HepG2 (cell line): Measurements from ENCODE around the gene ZBTB32. TPM values are rescaled to one million over a fixed set of nuclear protein-coding genes. Genes with fewer than 3 reads are reported as not detected.
A peak's percentile ranks its signal among the peaks of the same experiment; 100 is the strongest.

ENCODE experiments used
- ATAC-seq: fragments of 200-7000 bp; cut with Tn5 transposase; 3 replicates; pipeline ENCODE4 v1.9.1; 2020; ENCODE audit warnings: mild to moderate bottlenecking, moderate library complexity
- BruUV-seq: library from RNA; stranded (reverse); fragments of 400-500 nt; replicated peaks from 2 replicates; lab custom pipeline; 2021; lab: Mats Ljungman, UMichigan
- CTCF ChIA-PET: fragments of 300-600 bp; formaldehyde crosslinking; extraction: SDS; loops from one replicate; lab custom pipeline; 2021; ENCODE audit warnings: low total read pairs, inconsistent platforms, low intra/inter-chr PET ratio; lab: Yijun Ruan, JAX
- POLR2A ChIA-PET: fragments of 350-600 bp; sonication (Branson Sonifier 250); formaldehyde crosslinking; loops from one replicate; lab custom pipeline; 2020; ENCODE audit warnings: antibody characterized with exemption, inconsistent platforms; lab: Yijun Ruan, JAX
- DNase-seq: peaks from one replicate; pipeline ENCODE4 v3.0.0-alpha.2; 2015; ENCODE audit warnings: low spot score
- FAIRE-seq: peaks from 3 replicates; lab custom pipeline; 2011; peaks lifted over from hg19 to GRCh38; lab: Jason Lieb, UNC
- H2AFZ ChIP-seq: one replicate; pipeline ENCODE4 v1.6.1; 2011; ENCODE audit warnings: low read length, inconsistent platforms
- H3K27ac ChIP-seq: fragments of 300-600 bp; 3 replicates; pipeline ENCODE4 v1.8.0; 2011; ENCODE audit warnings: mixed run types, mild to moderate bottlenecking, mixed read lengths, low read length, inconsistent platforms; ENCODE audit not compliant: insufficient read depth; ENCODE audit errors: extremely low read length
- H3K27me3 ChIP-seq, 2 experiments: fragments of 200-600 bp in 1 of 2; 2 replicates in 1 of 2; 3 replicates in 1 of 2; pipeline versions ENCODE4 v1.6.0 to v1.8.0; 2011; ENCODE audit warnings: low read length in 2 of 2, mild to moderate bottlenecking in 2 of 2, moderate library complexity in 2 of 2, inconsistent platforms in 1 of 2; ENCODE audit not compliant: insufficient read depth in 2 of 2, control insufficient read depth in 1 of 2
- H3K36me3 ChIP-seq, 2 experiments: fragments of 200-600 bp in 1 of 2; replicated peaks in 1 of 2; 2 replicates in 1 of 2; 3 replicates in 1 of 2; pipeline versions ENCODE4 v1.5.1 to v1.8.0; 2011; ENCODE audit warnings: low read length in 2 of 2, inconsistent platforms in 1 of 2; ENCODE audit not compliant: insufficient read depth in 2 of 2, control insufficient read depth in 1 of 2
- H3K4me1 ChIP-seq: 2 replicates; pipeline ENCODE4 v1.5.1; 2012; ENCODE audit warnings: low read length, inconsistent platforms; ENCODE audit not compliant: insufficient read depth
- H3K4me2 ChIP-seq: 2 replicates; pipeline ENCODE4 v1.6.0; 2011; ENCODE audit warnings: low read depth, low read length, inconsistent platforms
- H3K4me3 ChIP-seq, 3 experiments: fragments of 200-600 bp in 1 of 3; sonication (generic), shearing (Covaris generic) in 1 of 3; replicated peaks in 1 of 3; 2 replicates each; pipeline ENCODE4 v1.5.1; 2011 to 2016; ENCODE audit warnings: low read length in 3 of 3, inconsistent platforms in 2 of 3, low read depth in 2 of 3, mild to moderate bottlenecking in 2 of 3, control low read depth in 1 of 3, mixed read lengths in 1 of 3; ENCODE audit not compliant: insufficient read depth in 1 of 3
- H3K79me2 ChIP-seq: one replicate; pipeline ENCODE4 v1.6.1; 2011; ENCODE audit warnings: low read length, inconsistent platforms; ENCODE audit not compliant: insufficient read depth
- H3K9ac ChIP-seq: 2 replicates; pipeline ENCODE4 v1.6.0; 2011; ENCODE audit warnings: mild to moderate bottlenecking, low read depth, low read length, inconsistent platforms; ENCODE audit not compliant: insufficient read depth
- H3K9me3 ChIP-seq: 2 replicates; pipeline ENCODE4 v1.5.1; 2012; ENCODE audit warnings: mild to moderate bottlenecking, low read length
- H4K20me1 ChIP-seq: 2 replicates; pipeline ENCODE4 v1.6.0; 2011; ENCODE audit warnings: inconsistent platforms, mild to moderate bottlenecking, low read length, moderate library complexity; ENCODE audit not compliant: insufficient read depth
- ASH2L ChIP-seq: fragments of 300-600, 200-600 bp; sonication (generic); IDR thresholded peaks from 2 replicates; pipeline ENCODE4 v1.7.0; 2017; ENCODE audit warnings: low read depth, mild to moderate bottlenecking, moderate library complexity, mixed read lengths, low read length; ENCODE audit not compliant: insufficient read length
- ATM ChIP-seq: fragments of 450-650 bp; IDR thresholded peaks from 2 replicates; pipeline ENCODE4 v1.7.1; 2017; ENCODE audit warnings: mild to moderate bottlenecking, borderline replicate concordance
- LCORL ChIP-seq, 2 experiments: fragments of 450-650 bp in 1 of 2; sonication (generic) in 1 of 2; formaldehyde crosslinking in 1 of 2; IDR thresholded peaks; 2 replicates each; pipeline versions ENCODE4 v1.5.0 to v1.6.1; 2017 to 2020; ENCODE audit warnings: antibody characterized with exemption in 1 of 2, missing genetic modification reagents in 1 of 2
- MAFG ChIP-seq: sonication (generic); formaldehyde crosslinking; IDR thresholded peaks from 2 replicates; pipeline ENCODE4 v1.5.1; 2020; ENCODE audit warnings: mild to moderate bottlenecking, missing genetic modification reagents
- MED1 ChIP-seq: sonication (generic); formaldehyde crosslinking; IDR thresholded peaks from 2 replicates; pipeline ENCODE4 v1.4.0; 2020; ENCODE audit warnings: missing genetic modification reagents
- MED13 ChIP-seq: sonication (generic); formaldehyde crosslinking; IDR thresholded peaks from 2 replicates; pipeline ENCODE4 v1.5.0; 2020; ENCODE audit warnings: missing genetic modification reagents
- MTA3 ChIP-seq: sonication (generic); formaldehyde crosslinking; IDR thresholded peaks from 2 replicates; pipeline ENCODE4 v1.4.0; 2020; ENCODE audit warnings: missing genetic modification reagents
- MTF1 ChIP-seq: sonication (generic); formaldehyde crosslinking; IDR thresholded peaks from 2 replicates; pipeline ENCODE4 v1.5.0; 2020; ENCODE audit warnings: missing genetic modification reagents
- MYC ChIP-seq: sonication (generic); formaldehyde crosslinking; IDR thresholded peaks from 2 replicates; pipeline ENCODE4 v1.9.0; 2021; ENCODE audit warnings: missing genetic modification reagents, borderline replicate concordance
- NR2C2 ChIP-seq: sonication (generic); formaldehyde crosslinking; IDR thresholded peaks from 2 replicates; pipeline ENCODE4 v1.4.0; 2020; ENCODE audit warnings: missing genetic modification reagents, mild to moderate bottlenecking, moderate library complexity, borderline replicate concordance
- PAX8 ChIP-seq: sonication (generic); formaldehyde crosslinking; IDR thresholded peaks from 2 replicates; pipeline ENCODE4 v1.8.0; 2022; ENCODE audit warnings: mild to moderate bottlenecking, missing genetic modification reagents, borderline replicate concordance
- PITX1 ChIP-seq: sonication (generic); formaldehyde crosslinking; IDR thresholded peaks from 2 replicates; pipeline ENCODE4 v1.5.1; 2020; ENCODE audit warnings: mild to moderate bottlenecking, missing genetic modification reagents
- RBFOX2 ChIP-seq: fragments of 200-400 bp; formaldehyde crosslinking; IDR thresholded peaks from 2 replicates; pipeline ENCODE4 v1.6.1; 2017; ENCODE audit warnings: low read depth, mild to moderate bottlenecking, low read length
- ZNF121 ChIP-seq: sonication (generic); formaldehyde crosslinking; IDR thresholded peaks from 2 replicates; pipeline ENCODE4 v1.5.0; 2020; ENCODE audit warnings: mild to moderate bottlenecking, missing genetic modification reagents
- ZNF337 ChIP-seq: sonication (generic); formaldehyde crosslinking; IDR thresholded peaks from 2 replicates; pipeline ENCODE4 v1.5.1; 2020; ENCODE audit warnings: missing genetic modification reagents, low read depth, mild to moderate bottlenecking, borderline replicate concordance
- ZNF614 ChIP-seq: IDR thresholded peaks from 2 replicates; pipeline ENCODE4 v1.6.1; 2018; ENCODE audit warnings: missing biosample characterization, missing genetic modification reagents, inconsistent platforms, borderline replicate concordance
- ZNF816 ChIP-seq: sonication (generic); formaldehyde crosslinking; IDR thresholded peaks from 2 replicates; pipeline ENCODE4 v1.8.0; 2022; ENCODE audit warnings: missing genetic modification reagents, mild to moderate bottlenecking, borderline replicate concordance
- WGBS: methylation state at CpG from one replicate; pipeline ENCODE4 v1.1.6; 2017; ENCODE audit warnings: low lambda C conversion rate; 5-methylcytosine and 5-hydroxymethylcytosine counted together
- in situ Hi-C: cut with HindIII; loops from 2 replicates; pipeline ENCODE4 v1.10.0; 2017; ENCODE audit warnings: low pct_unique_long_range_greater_than_20kb; ENCODE audit not compliant: extremely low pct_ligation_motif_present
- intact Hi-C: fragments of 100-400 bp; cut with micrococcal nuclease; formaldehyde crosslinking; loops from one replicate; pipeline ENCODE4 v1.10.0; 2022; ENCODE audit not compliant: unreplicated experiment
- polyA plus RNA-seq, 8 experiments: library from polyadenylated mRNA; depleted of rRNA in 3 of 8; stranded (reverse) in 7 of 8; unstranded in 1 of 8; fragments of >200 nt; fragmentation: Illumina TruSeq in 4 of 8; extraction: Trizol in 4 of 8; gene quantifications; 2 replicates each; pipeline versions ENCODE4 v1.2.1 to v1.2.3, GENCODE V29; 2011 to 2016; ENCODE audit warnings: low read depth in 4 of 8, missing spikeins in 1 of 8, mixed read lengths in 1 of 8; ENCODE audit not compliant: insufficient read depth in 1 of 8
- total RNA-seq, 5 experiments: library from RNA; depleted of rRNA; stranded (reverse); fragments of >200 nt; fragmentation: Illumina TruSeq; extraction: Trizol; gene quantifications; 2 replicates each; pipeline ENCODE4 v1.2.3, GENCODE V29; 2016; ENCODE audit warnings: low read depth in 1 of 5
- TF ChIP-seq, protein P1 (sequence below): sonication (generic); formaldehyde crosslinking; IDR thresholded peaks from 2 replicates; pipeline ENCODE4 v1.8.1; 2022; ENCODE audit warnings: low read depth, mild to moderate bottlenecking, missing genetic modification reagents
- TF ChIP-seq, protein P2 (sequence below): IDR thresholded peaks from 2 replicates; pipeline ENCODE4 v1.6.1; 2018; ENCODE audit warnings: missing genetic modification reagents, mild to moderate bottlenecking, missing compliant biosample characterization

Gene ZBTB32
- total and polyA plus RNA-seq, 2 of the 13 experiments (the other 11 are each of a cell fraction or from before 2014, with no cell fraction given), result not detected

DNA sequence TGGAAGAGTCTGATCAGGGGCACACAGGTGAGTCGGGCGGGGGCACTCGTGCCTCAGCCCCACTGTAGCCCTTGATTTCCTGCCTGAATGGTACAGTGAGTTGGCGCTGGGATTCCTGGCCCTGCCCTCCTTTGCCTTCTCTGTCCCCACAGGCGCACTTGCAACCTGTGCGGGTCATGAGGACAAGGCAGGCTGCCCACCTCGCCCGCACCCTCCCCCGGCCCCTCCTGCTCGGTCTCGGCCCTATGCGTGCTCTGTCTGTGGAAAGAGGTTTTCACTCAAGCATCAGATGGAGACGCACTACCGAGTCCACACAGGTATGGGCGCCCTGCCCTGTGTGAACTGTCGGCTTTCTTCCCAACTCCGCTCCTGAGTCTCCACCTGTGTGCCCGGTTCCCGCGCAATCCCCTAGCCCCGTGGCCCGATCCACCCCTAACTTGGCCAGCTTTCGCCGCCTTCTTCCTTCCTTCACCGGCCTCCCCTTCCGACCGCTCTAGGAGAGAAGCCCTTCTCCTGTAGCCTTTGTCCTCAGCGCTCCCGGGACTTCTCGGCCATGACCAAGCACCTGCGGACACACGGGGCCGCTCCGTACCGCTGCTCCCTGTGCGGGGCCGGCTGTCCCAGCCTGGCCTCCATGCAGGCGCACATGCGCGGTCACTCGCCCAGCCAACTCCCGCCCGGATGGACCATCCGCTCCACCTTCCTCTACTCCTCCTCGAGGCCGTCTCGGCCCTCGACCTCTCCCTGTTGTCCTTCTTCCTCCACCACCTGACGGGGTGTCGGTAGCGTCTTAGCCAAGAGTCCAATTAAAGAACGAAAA is 11.8 kb downstream of the ZBTB32 start:
- H3K4me2 ChIP-seq, result peak overlapping the region; percentile 96
- H3K27me3 ChIP-seq, result no peaks in the 10 kb centered on the region
- no peak for FAIRE-seq
- BruUV-seq, result no TSS peak
- peak; percentile 32 for DNase-seq
- peaks cover 34% of the 10 kb centered on the region for H3K4me1 ChIP-seq
- H3K9ac ChIP-seq, result peak overlapping the region; percentile 81
- intact Hi-C loops, result loop anchor here (1.0 kb wide), 1 partner anchor 22 kb away; no protein-coding TSS in a partner anchor
- H3K27ac ChIP-seq, result peak overlapping the region; percentile 78
- peak overlapping the region; percentile 12 for H2AFZ ChIP-seq
- in situ Hi-C loops, result loop anchor here (5.0 kb wide), 1 partner anchor 169 kb away; the partner anchor contains the start of gene TMEM147
- H3K9me3 ChIP-seq, result no peaks in the 10 kb centered on the region
- peaks cover 21% of the 10 kb centered on the region for H3K79me2 ChIP-seq
- 2% methylated on average over 40 of the region's 52 CpGs for WGBS
- H3K36me3 ChIP-seq, result peaks cover 2 to 7% of the 10 kb centered on the region in 2 experiments; a peak in 3 of 5 replicates
- ChIA-PET POLR2A (interaction anchor here (5.0 kb wide), 1 partner anchor 13 kb away, joined by 23 read pairs; no protein-coding TSS in a partner anchor), CTCF (interaction anchor here (1.4 to 7.0 kb wide), 5 partner anchors 14 to 216 kb away, joined by 3 to 201 read pairs (median 8); no protein-coding TSS in a partner anchor)
- H4K20me1 ChIP-seq, result peaks cover 8% of the 10 kb centered on the region
- H3K4me3 ChIP-seq, result peak overlapping the region; percentile 69 to 91 (median 81)
- peak; percentile 55 for ATAC-seq
- TF ChIP-seq MED1 (CRISPR knock-in tag) (no peak), PITX1 (CRISPR knock-in tag) (no peak; the same call in 1 of the 2 replicates), ASH2L (peak; percentile 12), MED13 (no peak), ATM (no peak), MTA3 (CRISPR knock-in tag) (no peak), MAFG (CRISPR knock-in tag) (0 out of 2 replicates have a peak, but pooled peaks have one; percentile 39), MTF1 (no peak), LCORL (IDR thresholded peaks at IDR 0.05) (no peak), LCORL (CRISPR knock-in tag; IDR thresholded peaks at IDR 0.05) (peak; percentile 32; the same call in 1 of the 2 replicates), PAX8 (CRISPR knock-in tag) (peak; percentile 74; the same call in 1 of the 2 replicates), ZNF337 (CRISPR knock-in tag) (0 out of 2 replicates have a peak, but pooled peaks have one; percentile 32), ZNF614 (CRISPR knock-in tag) (no peak; the same call in 1 of the 2 replicates), NR2C2 (CRISPR knock-in tag) (no peak), ZNF816 (CRISPR knock-in tag) (no peak), MYC (peak; percentile 81), RBFOX2 (peak; percentile 45; the same call in 1 of the 2 replicates), ZNF121 (0 out of 2 replicates have a peak, but pooled peaks have one; percentile 8)
- TF ChIP-seq, protein P1, sequence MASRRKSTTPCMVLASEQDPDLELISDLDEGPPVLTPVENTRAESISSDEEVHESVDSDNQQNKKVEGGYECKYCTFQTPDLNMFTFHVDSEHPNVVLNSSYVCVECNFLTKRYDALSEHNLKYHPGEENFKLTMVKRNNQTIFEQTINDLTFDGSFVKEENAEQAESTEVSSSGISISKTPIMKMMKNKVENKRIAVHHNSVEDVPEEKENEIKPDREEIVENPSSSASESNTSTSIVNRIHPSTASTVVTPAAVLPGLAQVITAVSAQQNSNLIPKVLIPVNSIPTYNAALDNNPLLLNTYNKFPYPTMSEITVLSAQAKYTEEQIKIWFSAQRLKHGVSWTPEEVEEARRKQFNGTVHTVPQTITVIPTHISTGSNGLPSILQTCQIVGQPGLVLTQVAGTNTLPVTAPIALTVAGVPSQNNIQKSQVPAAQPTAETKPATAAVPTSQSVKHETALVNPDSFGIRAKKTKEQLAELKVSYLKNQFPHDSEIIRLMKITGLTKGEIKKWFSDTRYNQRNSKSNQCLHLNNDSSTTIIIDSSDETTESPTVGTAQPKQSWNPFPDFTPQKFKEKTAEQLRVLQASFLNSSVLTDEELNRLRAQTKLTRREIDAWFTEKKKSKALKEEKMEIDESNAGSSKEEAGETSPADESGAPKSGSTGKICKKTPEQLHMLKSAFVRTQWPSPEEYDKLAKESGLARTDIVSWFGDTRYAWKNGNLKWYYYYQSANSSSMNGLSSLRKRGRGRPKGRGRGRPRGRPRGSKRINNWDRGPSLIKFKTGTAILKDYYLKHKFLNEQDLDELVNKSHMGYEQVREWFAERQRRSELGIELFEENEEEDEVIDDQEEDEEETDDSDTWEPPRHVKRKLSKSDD, result peak; percentile 67; the same call in 1 of the 2 replicates
- TF ChIP-seq, protein P2, sequence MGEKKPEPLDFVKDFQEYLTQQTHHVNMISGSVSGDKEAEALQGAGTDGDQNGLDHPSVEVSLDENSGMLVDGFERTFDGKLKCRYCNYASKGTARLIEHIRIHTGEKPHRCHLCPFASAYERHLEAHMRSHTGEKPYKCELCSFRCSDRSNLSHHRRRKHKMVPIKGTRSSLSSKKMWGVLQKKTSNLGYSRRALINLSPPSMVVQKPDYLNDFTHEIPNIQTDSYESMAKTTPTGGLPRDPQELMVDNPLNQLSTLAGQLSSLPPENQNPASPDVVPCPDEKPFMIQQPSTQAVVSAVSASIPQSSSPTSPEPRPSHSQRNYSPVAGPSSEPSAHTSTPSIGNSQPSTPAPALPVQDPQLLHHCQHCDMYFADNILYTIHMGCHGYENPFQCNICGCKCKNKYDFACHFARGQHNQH (CRISPR knock-in tag), result no peak; the same call in 1 of the 2 replicates
